Neuronal stem cell (in vitro differentiated cells): ENCODE data around the gene RTEL1.

Experiments used
- DNase-seq: peaks from one replicate; pipeline ENCODE4 v3.0.0-alpha.2; 2013; ENCODE audit warnings: low spot score
- H2AFZ ChIP-seq: one replicate; pipeline ENCODE4 v1.6.1; 2013; ENCODE audit warnings: mild to moderate bottlenecking, low read length, inconsistent platforms
- H2AK5ac ChIP-seq: 2 replicates; pipeline ENCODE4 v1.6.1; 2013; ENCODE audit warnings: low read depth, mild to moderate bottlenecking, inconsistent platforms, low read length, moderate library complexity, mixed read lengths
- H2BK120ac ChIP-seq: 2 replicates; pipeline ENCODE4 v1.6.1; 2013; ENCODE audit warnings: low read depth, mild to moderate bottlenecking, inconsistent platforms, low read length, moderate library complexity, mixed read lengths
- H2BK12ac ChIP-seq: one replicate; pipeline ENCODE4 v1.6.1; 2013; ENCODE audit warnings: low read length, inconsistent platforms
- H2BK15ac ChIP-seq: 2 replicates; pipeline ENCODE4 v1.6.1; 2013; ENCODE audit warnings: mild to moderate bottlenecking, low read length, inconsistent platforms, mixed read lengths
- H2BK5ac ChIP-seq: one replicate; pipeline ENCODE4 v1.6.1; 2013; ENCODE audit warnings: inconsistent platforms, mild to moderate bottlenecking, low read length, moderate library complexity
- H3K14ac ChIP-seq: one replicate; pipeline ENCODE4 v1.6.1; 2013; ENCODE audit warnings: low read length, inconsistent platforms
- H3K18ac ChIP-seq: 2 replicates; pipeline ENCODE4 v1.6.1; 2013; ENCODE audit warnings: low read length, inconsistent platforms
- H3K23ac ChIP-seq: 2 replicates; pipeline ENCODE4 v1.6.1; 2013; ENCODE audit warnings: low read depth, mild to moderate bottlenecking, mixed read lengths, low read length, inconsistent platforms; ENCODE audit not compliant: poor library complexity
- H3K27ac ChIP-seq: replicated peaks from 3 replicates; pipeline ENCODE4 v1.5.1; 2013; ENCODE audit warnings: low read length, inconsistent platforms
- H3K27me3 ChIP-seq, 3 experiments: 2 replicates each; pipeline ENCODE4 v1.6.1; 2013; ENCODE audit warnings: low read length in 3 of 3, mild to moderate bottlenecking in 2 of 3, inconsistent platforms in 1 of 3, low read depth in 1 of 3, mixed read lengths in 1 of 3, moderate library complexity in 1 of 3; ENCODE audit not compliant: control insufficient read depth in 3 of 3, insufficient read depth in 3 of 3
- H3K36me3 ChIP-seq, 2 donors: replicated peaks in 1 of 2; 2 replicates each; pipeline ENCODE4 v1.6.1; 2013; ENCODE audit warnings: low read length in 2 of 2; ENCODE audit not compliant: control insufficient read depth in 2 of 2, insufficient read depth in 2 of 2
- H3K4ac ChIP-seq: 2 replicates; pipeline ENCODE4 v1.6.1; 2013; ENCODE audit warnings: inconsistent platforms, mild to moderate bottlenecking, low read length, moderate library complexity
- H3K4me1 ChIP-seq, 2 donors: 1 replicate in 1 of 2; 2 replicates in 1 of 2; pipeline ENCODE4 v1.6.1; 2013; ENCODE audit warnings: low read length in 2 of 2, low read depth in 1 of 2; ENCODE audit not compliant: control insufficient read depth in 2 of 2, insufficient read depth in 1 of 2
- H3K4me2 ChIP-seq: one replicate; pipeline ENCODE4 v1.6.1; 2013; ENCODE audit warnings: mild to moderate bottlenecking, low read length, inconsistent platforms; ENCODE audit not compliant: insufficient read depth, poor library complexity, severe bottlenecking
- H3K4me3 ChIP-seq, 2 donors: 2 replicates each; pipeline ENCODE4 v1.5.1; 2013; ENCODE audit warnings: low read length in 2 of 2, mild to moderate bottlenecking in 2 of 2, inconsistent platforms in 1 of 2, moderate library complexity in 1 of 2
- H3K79me1 ChIP-seq: one replicate; pipeline ENCODE4 v1.6.1; 2013; ENCODE audit warnings: low read depth, mild to moderate bottlenecking, inconsistent platforms, low read length, moderate library complexity
- H3K9ac ChIP-seq: one replicate; pipeline ENCODE4 v1.6.1; 2013; ENCODE audit warnings: mild to moderate bottlenecking, low read depth, low read length, inconsistent platforms; ENCODE audit not compliant: poor library complexity
- H3K9me3 ChIP-seq, 2 donors: replicated peaks in 1 of 2; 2 replicates each; pipeline versions ENCODE3 to v1.6.1; 2013; ENCODE audit warnings: low read length in 2 of 2, mild to moderate bottlenecking in 2 of 2, inconsistent platforms in 1 of 2, low read depth in 1 of 2, mixed read lengths in 1 of 2, moderate library complexity in 1 of 2; ENCODE audit not compliant: control insufficient read depth in 2 of 2, insufficient read depth in 1 of 2
- H4K8ac ChIP-seq: one replicate; pipeline ENCODE4 v1.6.1; 2013; ENCODE audit warnings: low read depth, mild to moderate bottlenecking, inconsistent platforms, low read length, moderate library complexity
- H4K91ac ChIP-seq: one replicate; pipeline ENCODE4 v1.6.1; 2013; ENCODE audit warnings: low read length, low read depth, mild to moderate bottlenecking, inconsistent platforms; ENCODE audit not compliant: poor library complexity
- WGBS, 2 donors: extraction: QIAGEN DNeasy Blood & Tissue Kit; methylation state at CpG; one replicate each; pipeline ENCODE4 v1.1.7; 2013; ENCODE audit warnings: missing lambda C conversion rate in 2 of 2, mixed read lengths in 1 of 2; ENCODE audit not compliant: insufficient read length in 2 of 2, insufficient replicate concordance in 1 of 2; ENCODE audit errors: extremely low coverage in 2 of 2; 5-methylcytosine and 5-hydroxymethylcytosine counted together

The RTEL1 gene

DNA sequence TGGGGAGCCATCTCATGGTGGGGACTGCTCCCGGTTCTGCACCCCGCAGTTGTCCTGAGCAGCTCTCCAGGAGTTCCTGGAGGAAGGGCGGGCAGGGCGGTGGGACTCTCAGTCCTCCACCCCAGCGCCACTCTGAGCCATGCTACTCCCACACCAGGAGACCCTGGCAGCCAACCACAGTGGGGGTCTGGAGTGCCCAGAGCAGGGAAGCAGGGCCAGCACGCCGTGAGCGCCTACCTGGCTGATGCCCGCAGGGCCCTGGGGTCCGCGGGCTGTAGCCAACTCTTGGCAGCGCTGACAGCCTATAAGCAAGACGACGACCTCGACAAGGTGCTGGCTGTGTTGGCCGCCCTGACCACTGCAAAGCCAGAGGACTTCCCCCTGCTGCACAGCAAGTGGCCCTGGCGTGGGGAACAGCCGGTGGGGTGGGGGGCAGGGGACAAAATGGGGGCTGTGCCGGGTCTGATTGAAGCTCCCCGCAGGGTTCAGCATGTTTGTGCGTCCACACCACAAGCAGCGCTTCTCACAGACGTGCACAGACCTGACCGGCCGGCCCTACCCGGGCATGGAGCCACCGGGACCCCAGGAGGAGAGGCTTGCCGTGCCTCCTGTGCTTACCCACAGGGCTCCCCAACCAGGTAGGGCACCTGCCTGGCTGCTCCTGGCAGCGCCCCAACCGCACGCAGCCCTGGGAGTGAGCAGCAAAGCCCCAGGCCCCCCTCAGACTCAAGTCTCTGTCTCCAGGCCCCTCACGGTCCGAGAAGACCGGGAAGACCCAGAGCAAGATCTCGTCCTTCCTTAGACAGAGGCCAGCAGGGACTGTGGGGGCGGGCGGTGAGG lies 36.7 kb downstream of the RTEL1 start:
- DNase-seq = no peak
- WGBS, 2 donors = no CpG with 5 or more reads among the region's 37 CpGs
- no peak overlapping the region for H4K8ac ChIP-seq
- H3K9me3 ChIP-seq = peaks cover 0 to 2% of the 10 kb centered on the region in 2 donors
- no peak overlapping the region for H3K14ac ChIP-seq
- peak overlapping the region; percentile 56 for H2AK5ac ChIP-seq
- H2BK12ac ChIP-seq = peak overlapping the region; percentile 1
- H3K9ac ChIP-seq = no peak overlapping the region
- no peak overlapping the region for H3K18ac ChIP-seq
- peaks cover 0 to 47% of the 10 kb centered on the region in 2 donors for H3K36me3 ChIP-seq
- H3K4me3 ChIP-seq = no peak overlapping the region
- H3K79me1 ChIP-seq = peaks cover 6% of the 10 kb centered on the region
- H3K27me3 ChIP-seq = no peaks in the 10 kb centered on the region
- H3K4me1 ChIP-seq = peaks cover 6 to 14% of the 10 kb centered on the region in 2 donors
- H3K4ac ChIP-seq = no peak overlapping the region
- H2BK120ac ChIP-seq = no peak overlapping the region
- no peak overlapping the region for H2BK15ac ChIP-seq
- H3K23ac ChIP-seq = peak overlapping the region; percentile 89
- no peak overlapping the region for H4K91ac ChIP-seq
- H3K4me2 ChIP-seq = no peak overlapping the region
- H3K27ac ChIP-seq = no peak overlapping the region
- H2BK5ac ChIP-seq = no peak overlapping the region
- no peak overlapping the region for H2AFZ ChIP-seq

- peak overlapping the region; percentile 1 for H2BK12ac ChIP-seq
- H3K9ac ChIP-seq = no peak overlapping the region
- H3K79me1 ChIP-seq = peaks cover 6% of the 10 kb centered on the region
- no peak overlapping the region for H2BK120ac ChIP-seq
- H2BK5ac ChIP-seq = no peak overlapping the region
- H4K8ac ChIP-seq = no peak overlapping the region
- H3K4me1 ChIP-seq = peaks cover 7 to 14% of the 10 kb centered on the region in 2 donors
- H3K23ac ChIP-seq = peak overlapping the region; percentile 100
- no peaks in the 10 kb centered on the region for H3K27me3 ChIP-seq
- DNase-seq = no peak
- no peak overlapping the region for H2BK15ac ChIP-seq
- H2AK5ac ChIP-seq = peak overlapping the region; percentile 56
- no peak overlapping the region for H3K4ac ChIP-seq
- no CpG with 5 or more reads among the region's 25 CpGs for WGBS, 2 donors
- H3K18ac ChIP-seq = peak overlapping the region; percentile 48
- no peak overlapping the region for H3K27ac ChIP-seq
- H3K36me3 ChIP-seq = peaks cover 0 to 47% of the 10 kb centered on the region in 2 donors
- no peak overlapping the region for H3K4me3 ChIP-seq
- no peak overlapping the region for H3K4me2 ChIP-seq
- peak overlapping the region; percentile 71 for H3K14ac ChIP-seq
- peaks cover 0 to 2% of the 10 kb centered on the region in 2 donors for H3K9me3 ChIP-seq
- H2AFZ ChIP-seq = no peak overlapping the region
- peak overlapping the region; percentile 53 for H4K91ac ChIP-seq
Measured at GRCh38 chr20:63695424-63696305, 37.6 kb downstream of the RTEL1 start.

DNA sequence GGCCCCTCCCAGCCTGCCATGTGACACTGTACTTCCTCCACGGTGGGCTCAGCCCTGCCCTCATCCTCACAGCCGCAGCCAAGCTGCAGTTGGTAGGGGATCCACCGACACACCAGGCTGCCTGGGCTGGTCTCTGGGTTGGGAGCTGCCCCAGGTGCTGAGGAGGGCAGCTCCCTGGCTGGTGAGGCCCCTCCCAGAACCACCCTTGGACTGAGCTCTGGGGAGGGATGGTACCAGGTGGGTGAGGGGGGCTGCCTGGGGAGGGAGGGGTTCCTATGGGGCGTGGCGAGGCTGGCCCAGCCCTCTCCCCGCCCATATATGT lies 38.2 kb downstream of the RTEL1 start:
- H4K8ac ChIP-seq = no peak overlapping the region
- H3K18ac ChIP-seq = peak overlapping the region; percentile 94
- peaks cover 7 to 14% of the 10 kb centered on the region in 2 donors for H3K4me1 ChIP-seq
- no peak overlapping the region for H3K4me2 ChIP-seq
- no peak overlapping the region for H2BK120ac ChIP-seq
- DNase-seq = no peak
- no peak overlapping the region for H2AFZ ChIP-seq
- H3K4me3 ChIP-seq = no peak overlapping the region
- peaks cover 0 to 2% of the 10 kb centered on the region in 2 donors for H3K9me3 ChIP-seq
- H2BK15ac ChIP-seq = no peak overlapping the region
- no peak overlapping the region for H2BK5ac ChIP-seq
- H2AK5ac ChIP-seq = peak overlapping the region; percentile 40
- peaks cover 0 to 47% of the 10 kb centered on the region in 2 donors for H3K36me3 ChIP-seq
- no peak overlapping the region for H3K14ac ChIP-seq
- no peak overlapping the region for H3K27ac ChIP-seq
- H4K91ac ChIP-seq = peak overlapping the region; percentile 53
- H3K9ac ChIP-seq = peak overlapping the region; percentile 91
- WGBS, 2 donors = no CpG with 5 or more reads among the region's 6 CpGs
- no peaks in the 10 kb centered on the region for H3K27me3 ChIP-seq
- no peak overlapping the region for H2BK12ac ChIP-seq
- no peak overlapping the region for H3K4ac ChIP-seq
- H3K23ac ChIP-seq = peak overlapping the region; percentile 100
- peaks cover 6% of the 10 kb centered on the region for H3K79me1 ChIP-seq
